Measurements from ENCODE around the gene ANTXR1.

The ANTXR1 gene

GRCh38 chr2:69007169-69007568 is 5.8 kb upstream of the ANTXR1 start:
- no peak for DNase-seq (ENCODE audit: low spot score)

- DNase-seq (ENCODE audit: low spot score): no peak
These were observed 5.4 kb upstream of the ANTXR1 start for GRCh38 chr2:69007603-69008002.

- no peak for DNase-seq (ENCODE audit: low spot score)
These were observed 2.4 kb upstream of the ANTXR1 start for GRCh38 chr2:69010437-69011194.

- no peak for DNase-seq (ENCODE audit: low spot score)
These were observed 1.3 kb upstream of the ANTXR1 start for GRCh38 chr2:69011611-69012157.

GRCh38 chr2:69012310-69013141 is 453 bp upstream of the ANTXR1 start:
- peak; percentile 16 for DNase-seq (ENCODE audit: low spot score)

- no peak for DNase-seq (ENCODE audit: low spot score)
These were observed 1.2 kb downstream of the ANTXR1 start for GRCh38 chr2:69013840-69014821.

- no peak for DNase-seq (ENCODE audit: low spot score)
These were observed 4.1 kb downstream of the ANTXR1 start for GRCh38 chr2:69017080-69017479.

GRCh38 chr2:69017835-69018234 is 4.9 kb downstream of the ANTXR1 start:
- DNase-seq (ENCODE audit: low spot score): no peak

GRCh38 chr2:69018678-69019095 is 5.7 kb downstream of the ANTXR1 start:
- no peak for DNase-seq (ENCODE audit: low spot score)

- no peak for DNase-seq (ENCODE audit: low spot score)
These were observed 7.8 kb downstream of the ANTXR1 start for GRCh38 chr2:69020496-69021426.

GRCh38 chr2:69021727-69022126 is 8.7 kb downstream of the ANTXR1 start:
- DNase-seq (ENCODE audit: low spot score): no peak

- DNase-seq (ENCODE audit: low spot score): no peak
These were observed 9.6 kb downstream of the ANTXR1 start for GRCh38 chr2:69022548-69022947.

- no peak for DNase-seq (ENCODE audit: low spot score)
These were observed 10.3 kb downstream of the ANTXR1 start for GRCh38 chr2:69023236-69023635.

- peak; percentile 12 for DNase-seq (ENCODE audit: low spot score)
These were observed 13.0 kb downstream of the ANTXR1 start for GRCh38 chr2:69026026-69026425.

- DNase-seq (ENCODE audit: low spot score): no peak
These were observed 13.9 kb downstream of the ANTXR1 start for GRCh38 chr2:69026691-69027459.

- no peak for DNase-seq (ENCODE audit: low spot score)
These were observed 17.9 kb downstream of the ANTXR1 start for GRCh38 chr2:69030800-69031428.

- no peak for DNase-seq (ENCODE audit: low spot score)
These were observed 18.5 kb downstream of the ANTXR1 start for GRCh38 chr2:69031466-69031865.

- no peak for DNase-seq (ENCODE audit: low spot score)
These were observed 19.4 kb downstream of the ANTXR1 start for GRCh38 chr2:69032336-69032735.

- no peak for DNase-seq (ENCODE audit: low spot score)
These were observed 20.6 kb downstream of the ANTXR1 start for GRCh38 chr2:69033461-69034095.
